ENCODE results near the gene FAM200B.
A peak's percentile ranks its signal among the peaks of the same experiment; 100 is the strongest.

The FAM200B gene

GRCh38 chr4:15656038-15656470 is 25.6 kb upstream of the FAM200B start:
- no peaks in the 10 kb centered on the region for H4K20me1 ChIP-seq (ENCODE audit: insufficient read depth, low read length)
- H3F3A ChIP-seq (ENCODE audit: insufficient read depth, low read length), result no peaks in the 10 kb centered on the region; the same call in 1 of the 2 replicates
- H3K9ac ChIP-seq (ENCODE audit: low read length), result peak overlapping the region; percentile 97
- H3K4me2 ChIP-seq (ENCODE audit: low read length), result peak overlapping the region; percentile 97
- H3K4me1 ChIP-seq (ENCODE audit: insufficient read depth, low read length, severe bottlenecking), result peaks cover 43% of the 10 kb centered on the region
- TF ChIP-seq CTCF (IDR thresholded peaks at IDR 0.05; ENCODE audit: low read length), result no peak
- TF ChIP-seq EZH2 (IDR thresholded peaks at IDR 0.05; ENCODE audit: borderline replicate concordance, low read length), result no peak
- peak overlapping the region; percentile 79 for H3K4me3 ChIP-seq (ENCODE audit: low read depth, low read length, poor library complexity, severe bottlenecking)
- H3K9me3 ChIP-seq (ENCODE audit: low read length), result no peaks in the 10 kb centered on the region
- H3K36me3 ChIP-seq (ENCODE audit: insufficient read depth, low read length), result no peaks in the 10 kb centered on the region
- H3K27ac ChIP-seq (ENCODE audit: low read depth, low read length, poor library complexity, severe bottlenecking), result no peak overlapping the region
- no peaks in the 10 kb centered on the region for H3K27me3 ChIP-seq (ENCODE audit: insufficient read depth, low read length)
- H3K9me2 ChIP-seq (ENCODE audit: low read depth, low read length), result no peaks in the 10 kb centered on the region
- no peak overlapping the region for H2AFZ ChIP-seq (ENCODE audit: low read length)
- H3K79me2 ChIP-seq (ENCODE audit: insufficient read depth, low read length), result peaks cover 33% of the 10 kb centered on the region

GRCh38 chr4:15657366-15657765 is 24.3 kb upstream of the FAM200B start:
- Histone ChIP-seq H3K27ac (ENCODE audit: low read depth, low read length, poor library complexity, severe bottlenecking) (no peak overlapping the region), H3F3A (ENCODE audit: insufficient read depth, low read length) (no peaks in the 10 kb centered on the region; the same call in 1 of the 2 replicates), H3K4me3 (ENCODE audit: low read depth, low read length, poor library complexity, severe bottlenecking) (no peak overlapping the region), H3K9ac (ENCODE audit: low read length) (no peak overlapping the region), H2AFZ (ENCODE audit: low read length) (no peak overlapping the region), H3K9me3 (ENCODE audit: low read length) (no peaks in the 10 kb centered on the region), H3K9me2 (ENCODE audit: low read depth, low read length) (no peaks in the 10 kb centered on the region), H4K20me1 (ENCODE audit: insufficient read depth, low read length) (no peaks in the 10 kb centered on the region), H3K4me1 (ENCODE audit: insufficient read depth, low read length, severe bottlenecking) (peaks cover 31% of the 10 kb centered on the region), H3K36me3 (ENCODE audit: insufficient read depth, low read length) (no peaks in the 10 kb centered on the region), H3K79me2 (ENCODE audit: insufficient read depth, low read length) (peaks cover 22% of the 10 kb centered on the region), H3K4me2 (ENCODE audit: low read length) (no peak overlapping the region), H3K27me3 (ENCODE audit: insufficient read depth, low read length) (no peaks in the 10 kb centered on the region)
- TF ChIP-seq EZH2 (IDR thresholded peaks at IDR 0.05; ENCODE audit: borderline replicate concordance, low read length) (no peak), CTCF (IDR thresholded peaks at IDR 0.05; ENCODE audit: low read length) (no peak)

- no peaks in the 10 kb centered on the region for H3K27me3 ChIP-seq (ENCODE audit: insufficient read depth, low read length)
These were observed 23.4 kb upstream of the FAM200B start for GRCh38 chr4:15658136-15658770.

GRCh38 chr4:15658781-15659180 is 22.8 kb upstream of the FAM200B start:
- H3K79me2 ChIP-seq (ENCODE audit: insufficient read depth, low read length), result peaks cover 8% of the 10 kb centered on the region; the same call in 1 of the 2 replicates
- H3F3A ChIP-seq (ENCODE audit: insufficient read depth, low read length), result no peaks in the 10 kb centered on the region; the same call in 1 of the 2 replicates

More at GRCh38 chr4:15658136-15658770, 23.4 kb upstream of the FAM200B start:
- Histone ChIP-seq H3K9me2 (ENCODE audit: low read depth, low read length) (no peaks in the 10 kb centered on the region), H3K9ac (ENCODE audit: low read length) (no peak overlapping the region), H3K4me3 (ENCODE audit: low read depth, low read length, poor library complexity, severe bottlenecking) (no peak overlapping the region), H3K79me2 (ENCODE audit: insufficient read depth, low read length) (peaks cover 13% of the 10 kb centered on the region), H3K4me1 (ENCODE audit: insufficient read depth, low read length, severe bottlenecking) (peaks cover 22% of the 10 kb centered on the region), H3K4me2 (ENCODE audit: low read length) (no peak overlapping the region), H3K9me3 (ENCODE audit: low read length) (no peaks in the 10 kb centered on the region), H3K27ac (ENCODE audit: low read depth, low read length, poor library complexity, severe bottlenecking) (no peak overlapping the region), H4K20me1 (ENCODE audit: insufficient read depth, low read length) (no peaks in the 10 kb centered on the region), H2AFZ (ENCODE audit: low read length) (no peak overlapping the region), H3F3A (ENCODE audit: insufficient read depth, low read length) (no peaks in the 10 kb centered on the region; the same call in 1 of the 2 replicates), H3K36me3 (ENCODE audit: insufficient read depth, low read length) (no peaks in the 10 kb centered on the region)
- TF ChIP-seq EZH2 (IDR thresholded peaks at IDR 0.05; ENCODE audit: borderline replicate concordance, low read length), result no peak

More at GRCh38 chr4:15658781-15659180, 22.8 kb upstream of the FAM200B start:
- no peak overlapping the region for H3K27ac ChIP-seq (ENCODE audit: low read depth, low read length, poor library complexity, severe bottlenecking)
- H3K9me2 ChIP-seq (ENCODE audit: low read depth, low read length), result no peaks in the 10 kb centered on the region
- no peak overlapping the region for H2AFZ ChIP-seq (ENCODE audit: low read length)
- no peaks in the 10 kb centered on the region for H3K36me3 ChIP-seq (ENCODE audit: insufficient read depth, low read length)
- H3K9ac ChIP-seq (ENCODE audit: low read length), result no peak overlapping the region
- H3K4me2 ChIP-seq (ENCODE audit: low read length), result no peak overlapping the region
- no peaks in the 10 kb centered on the region for H4K20me1 ChIP-seq (ENCODE audit: insufficient read depth, low read length)
- H3K4me1 ChIP-seq (ENCODE audit: insufficient read depth, low read length, severe bottlenecking), result peaks cover 22% of the 10 kb centered on the region
- TF ChIP-seq CTCF (IDR thresholded peaks at IDR 0.05; ENCODE audit: low read length) (no peak), EZH2 (IDR thresholded peaks at IDR 0.05; ENCODE audit: borderline replicate concordance, low read length) (no peak)
- no peaks in the 10 kb centered on the region for H3K9me3 ChIP-seq (ENCODE audit: low read length)
- no peak overlapping the region for H3K4me3 ChIP-seq (ENCODE audit: low read depth, low read length, poor library complexity, severe bottlenecking)
- H3K27me3 ChIP-seq (ENCODE audit: insufficient read depth, low read length), result no peaks in the 10 kb centered on the region

Data from OCI-LY1 (cell line).